GM23338 (cell line): Measurements from ENCODE around the gene TDRD1. TPM values are rescaled to one million over a fixed set of nuclear protein-coding genes. Genes with fewer than 3 reads are reported as not detected.

ENCODE experiments used
- ATAC-seq: fragments of 200-7000 bp; cut with Tn5 transposase; 3 replicates; pipeline ENCODE4 v1.9.1; 2020
- DNase-seq: peaks from one replicate; pipeline ENCODE4 v3.0.0-alpha.2; 2015; ENCODE audit warnings: low spot score
- H2AFZ ChIP-seq: fragments of 200-600 bp; sonication (generic); 2 replicates; pipeline ENCODE4 v1.8.0; 2016; ENCODE audit warnings: antibody characterized with exemption, mild to moderate bottlenecking, moderate library complexity
- H3F3A ChIP-seq: fragments of 200-600 bp; sonication (generic); replicated peaks from 2 replicates; pipeline ENCODE4 v1.8.0; 2017; ENCODE audit warnings: antibody characterized with exemption, mixed run types, low read depth
- H3K27ac ChIP-seq: fragments of 200-600 bp; sonication (generic); 2 replicates; pipeline ENCODE4 v1.6.1; 2016; ENCODE audit warnings: low read depth
- H3K27me3 ChIP-seq: fragments of 200-600 bp; sonication (generic); 2 replicates; pipeline ENCODE4 v1.8.0; 2016; ENCODE audit warnings: mild to moderate bottlenecking, mixed run types, moderate library complexity; ENCODE audit not compliant: insufficient read depth
- H3K36me3 ChIP-seq: fragments of 200-600 bp; sonication (generic); 2 replicates; pipeline ENCODE4 v1.8.0; 2016; ENCODE audit warnings: mild to moderate bottlenecking; ENCODE audit not compliant: insufficient read depth
- H3K4me1 ChIP-seq: fragments of 200-600 bp; sonication (generic); 2 replicates; pipeline ENCODE4 v1.8.0; 2016; ENCODE audit warnings: mild to moderate bottlenecking, moderate library complexity; ENCODE audit not compliant: insufficient read depth
- H3K4me2 ChIP-seq: fragments of 200-600 bp; sonication (generic); 2 replicates; pipeline ENCODE4 v1.7.1; 2017; ENCODE audit warnings: mixed run types
- H3K4me3 ChIP-seq: fragments of 200-600 bp; sonication (generic); 2 replicates; pipeline ENCODE4 v1.6.1; 2016; ENCODE audit warnings: mixed run types
- H3K79me2 ChIP-seq: fragments of 200-600 bp; sonication (generic); replicated peaks from 2 replicates; pipeline ENCODE4 v1.8.0; 2017; ENCODE audit warnings: mild to moderate bottlenecking; ENCODE audit not compliant: insufficient read depth
- H3K9me2 ChIP-seq: fragments of 200-600 bp; sonication (generic); 2 replicates; pipeline ENCODE4 v1.8.0; 2017; ENCODE audit not compliant: insufficient read depth
- H4K20me1 ChIP-seq: fragments of 200-600 bp; sonication (generic); replicated peaks from 2 replicates; pipeline ENCODE4 v1.8.0; 2017; ENCODE audit warnings: mild to moderate bottlenecking; ENCODE audit not compliant: insufficient read depth
- H3K27ac Mint-ChIP-seq: 2 replicates; pipeline ENCODE4 v1.8.0; 2020; ENCODE audit warnings: inconsistent platforms, mild to moderate bottlenecking, moderate library complexity, mixed read lengths
- H3K27me3 Mint-ChIP-seq: 3 replicates; pipeline ENCODE4 v1.8.0; 2022; ENCODE audit warnings: low read depth, mild to moderate bottlenecking, moderate library complexity, mixed read lengths, inconsistent platforms; ENCODE audit not compliant: insufficient read depth, poor library complexity
- H3K36me3 Mint-ChIP-seq: 3 replicates; pipeline ENCODE4 v1.8.0; 2021; ENCODE audit warnings: low read depth, mild to moderate bottlenecking, inconsistent platforms, moderate library complexity, mixed read lengths
- H3K4me1 Mint-ChIP-seq: 3 replicates; pipeline ENCODE4 v1.8.0; 2020; ENCODE audit warnings: mild to moderate bottlenecking, inconsistent platforms, mixed read lengths
- H3K4me3 Mint-ChIP-seq: 3 replicates; pipeline ENCODE4 v1.8.0; 2021; ENCODE audit warnings: moderate library complexity, mild to moderate bottlenecking, inconsistent platforms, mixed read lengths
- H3K9me3 Mint-ChIP-seq: 3 replicates; pipeline ENCODE4 v1.8.0; 2020; ENCODE audit warnings: moderate library complexity, mild to moderate bottlenecking, inconsistent platforms, mixed read lengths
- EZH2 ChIP-seq: fragments of 200-600 bp; sonication (generic); IDR thresholded peaks from one replicate; pipeline ENCODE4 v1.8.0; 2017; ENCODE audit warnings: antibody characterized with exemption, mild to moderate bottlenecking, low read depth; ENCODE audit not compliant: unreplicated experiment
- EZH2phosphoT487 ChIP-seq: fragments of 200-600 bp; sonication (generic); IDR thresholded peaks from one replicate; pipeline ENCODE4 v1.8.1; 2018; ENCODE audit warnings: antibody characterized with exemption; ENCODE audit not compliant: unreplicated experiment
- STAT1 ChIP-seq: IDR thresholded peaks from one replicate; pipeline ENCODE4 v1.6.1; 2016; ENCODE audit warnings: antibody characterized with exemption; ENCODE audit not compliant: unreplicated experiment
- polyA plus RNA-seq: library from polyadenylated mRNA; unstranded; fragments of >200 nt; fragmentation: Nextera tagmentation; extraction: Ambion mirVana; gene quantifications from 2 replicates; pipeline ENCODE4 v1.2.1, GENCODE V29; 2016
- total RNA-seq: library from RNA; depleted of rRNA; stranded (reverse); fragments of >200 nt; shearing (Covaris generic); gene quantifications from 2 replicates; pipeline ENCODE4 v1.2.3, GENCODE V29; 2014
- TF ChIP-seq, protein P1 (sequence below): fragments of 250-450 bp; sonication (Bioruptor Pico); IDR thresholded peaks from 2 replicates; pipeline ENCODE4 v1.5.0; 2020; ENCODE audit warnings: mild to moderate bottlenecking, moderate library complexity
- TF ChIP-seq, protein P2 (sequence below), 2 experiments: fragments of 200-600 bp in 1 of 2; sonication (generic) in 1 of 2; conservative IDR thresholded peaks; 2 replicates each; pipeline versions ENCODE4 v1.5.1 to v1.6.1; 2016 to 2017; ENCODE audit warnings: antibody characterized with exemption in 2 of 2, low read depth in 2 of 2, mild to moderate bottlenecking in 2 of 2, moderate library complexity in 1 of 2

The TDRD1 gene
- total and polyA plus RNA-seq, 2 experiments from 2014 or later: 0.52 to 1.5 TPM

GRCh38 chr10:114257498-114257897 lies 78.3 kb downstream of the TDRD1 start:
- Histone ChIP-seq H4K20me1 (no peaks in the 10 kb centered on the region), H2AFZ (no peak overlapping the region), H3K9me2 (no peaks in the 10 kb centered on the region), H3K27ac (no peak overlapping the region), H3K4me3 (no peak overlapping the region), H3K4me2 (no peak overlapping the region), H3K36me3 (no peaks in the 10 kb centered on the region), H3K27me3 (no peaks in the 10 kb centered on the region), H3K79me2 (no peaks in the 10 kb centered on the region), H3F3A (no peaks in the 10 kb centered on the region), H3K4me1 (peaks cover 6% of the 10 kb centered on the region; the same call in 1 of the 2 replicates)
- peaks cover 2% of the 10 kb centered on the region for H3K4me1 Mint-ChIP-seq
- no peak overlapping the region for H3K27ac Mint-ChIP-seq
- peaks cover 16% of the 10 kb centered on the region for H3K27me3 Mint-ChIP-seq
- no peak for ATAC-seq
- no peak for DNase-seq
- TF ChIP-seq STAT1: no peak
- no peak for TF ChIP-seq EZH2phosphoT487
- no peak for TF ChIP-seq EZH2
- TF ChIP-seq, protein P1, sequence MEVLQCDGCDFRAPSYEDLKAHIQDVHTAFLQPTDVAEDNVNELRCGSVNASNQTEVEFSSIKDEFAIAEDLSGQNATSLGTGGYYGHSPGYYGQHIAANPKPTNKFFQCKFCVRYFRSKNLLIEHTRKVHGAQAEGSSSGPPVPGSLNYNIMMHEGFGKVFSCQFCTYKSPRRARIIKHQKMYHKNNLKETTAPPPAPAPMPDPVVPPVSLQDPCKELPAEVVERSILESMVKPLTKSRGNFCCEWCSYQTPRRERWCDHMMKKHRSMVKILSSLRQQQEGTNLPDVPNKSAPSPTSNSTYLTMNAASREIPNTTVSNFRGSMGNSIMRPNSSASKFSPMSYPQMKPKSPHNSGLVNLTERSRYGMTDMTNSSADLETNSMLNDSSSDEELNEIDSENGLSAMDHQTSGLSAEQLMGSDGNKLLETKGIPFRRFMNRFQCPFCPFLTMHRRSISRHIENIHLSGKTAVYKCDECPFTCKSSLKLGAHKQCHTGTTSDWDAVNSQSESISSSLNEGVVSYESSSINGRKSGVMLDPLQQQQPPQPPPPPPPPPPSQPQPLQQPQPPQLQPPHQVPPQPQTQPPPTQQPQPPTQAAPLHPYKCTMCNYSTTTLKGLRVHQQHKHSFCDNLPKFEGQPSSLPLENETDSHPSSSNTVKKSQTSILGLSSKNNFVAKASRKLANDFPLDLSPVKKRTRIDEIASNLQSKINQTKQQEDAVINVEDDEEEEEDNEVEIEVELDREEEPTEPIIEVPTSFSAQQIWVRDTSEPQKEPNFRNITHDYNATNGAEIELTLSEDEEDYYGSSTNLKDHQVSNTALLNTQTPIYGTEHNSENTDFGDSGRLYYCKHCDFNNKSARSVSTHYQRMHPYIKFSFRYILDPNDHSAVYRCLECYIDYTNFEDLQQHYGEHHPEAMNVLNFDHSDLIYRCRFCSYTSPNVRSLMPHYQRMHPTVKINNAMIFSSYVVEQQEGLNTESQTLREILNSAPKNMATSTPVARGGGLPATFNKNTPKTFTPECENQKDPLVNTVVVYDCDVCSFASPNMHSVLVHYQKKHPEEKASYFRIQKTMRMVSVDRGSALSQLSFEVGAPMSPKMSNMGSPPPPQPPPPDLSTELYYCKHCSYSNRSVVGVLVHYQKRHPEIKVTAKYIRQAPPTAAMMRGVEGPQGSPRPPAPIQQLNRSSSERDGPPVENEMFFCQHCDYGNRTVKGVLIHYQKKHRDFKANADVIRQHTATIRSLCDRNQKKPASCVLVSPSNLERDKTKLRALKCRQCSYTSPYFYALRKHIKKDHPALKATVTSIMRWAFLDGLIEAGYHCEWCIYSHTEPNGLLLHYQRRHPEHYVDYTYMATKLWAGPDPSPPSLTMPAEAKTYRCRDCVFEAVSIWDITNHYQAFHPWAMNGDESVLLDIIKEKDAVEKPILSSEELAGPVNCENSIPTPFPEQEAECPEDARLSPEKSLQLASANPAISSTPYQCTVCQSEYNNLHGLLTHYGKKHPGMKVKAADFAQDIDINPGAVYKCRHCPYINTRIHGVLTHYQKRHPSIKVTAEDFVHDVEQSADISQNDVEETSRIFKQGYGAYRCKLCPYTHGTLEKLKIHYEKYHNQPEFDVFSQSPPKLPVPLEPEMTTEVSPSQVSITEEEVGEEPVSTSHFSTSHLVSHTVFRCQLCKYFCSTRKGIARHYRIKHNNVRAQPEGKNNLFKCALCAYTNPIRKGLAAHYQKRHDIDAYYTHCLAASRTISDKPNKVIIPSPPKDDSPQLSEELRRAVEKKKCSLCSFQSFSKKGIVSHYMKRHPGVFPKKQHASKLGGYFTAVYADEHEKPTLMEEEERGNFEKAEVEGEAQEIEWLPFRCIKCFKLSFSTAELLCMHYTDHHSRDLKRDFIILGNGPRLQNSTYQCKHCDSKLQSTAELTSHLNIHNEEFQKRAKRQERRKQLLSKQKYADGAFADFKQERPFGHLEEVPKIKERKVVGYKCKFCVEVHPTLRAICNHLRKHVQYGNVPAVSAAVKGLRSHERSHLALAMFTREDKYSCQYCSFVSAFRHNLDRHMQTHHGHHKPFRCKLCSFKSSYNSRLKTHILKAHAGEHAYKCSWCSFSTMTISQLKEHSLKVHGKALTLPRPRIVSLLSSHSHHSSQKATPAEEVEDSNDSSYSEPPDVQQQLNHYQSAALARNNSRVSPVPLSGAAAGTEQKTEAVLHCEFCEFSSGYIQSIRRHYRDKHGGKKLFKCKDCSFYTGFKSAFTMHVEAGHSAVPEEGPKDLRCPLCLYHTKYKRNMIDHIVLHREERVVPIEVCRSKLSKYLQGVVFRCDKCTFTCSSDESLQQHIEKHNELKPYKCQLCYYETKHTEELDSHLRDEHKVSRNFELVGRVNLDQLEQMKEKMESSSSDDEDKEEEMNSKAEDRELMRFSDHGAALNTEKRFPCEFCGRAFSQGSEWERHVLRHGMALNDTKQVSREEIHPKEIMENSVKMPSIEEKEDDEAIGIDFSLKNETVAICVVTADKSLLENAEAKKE: no peak
- no peak overlapping the region for H3K4me3 Mint-ChIP-seq
- peaks cover 19% of the 10 kb centered on the region for H3K36me3 Mint-ChIP-seq
- H3K9me3 Mint-ChIP-seq: peaks cover 15% of the 10 kb centered on the region

- no peaks in the 10 kb centered on the region for H3F3A ChIP-seq
- H3K4me1 ChIP-seq: peaks cover 6% of the 10 kb centered on the region; the same call in 1 of the 2 replicates
- H3K4me1 Mint-ChIP-seq: peaks cover 3% of the 10 kb centered on the region
- no peak overlapping the region for H2AFZ ChIP-seq
- DNase-seq: no peak
- H3K9me3 Mint-ChIP-seq: peaks cover 10% of the 10 kb centered on the region
- H3K9me2 ChIP-seq: no peaks in the 10 kb centered on the region
- H3K27me3 Mint-ChIP-seq: peaks cover 13% of the 10 kb centered on the region
- H3K4me2 ChIP-seq: no peak overlapping the region
- no peaks in the 10 kb centered on the region for H3K79me2 ChIP-seq
- ATAC-seq: no peak
- no peak overlapping the region for H3K4me3 ChIP-seq
- H3K36me3 ChIP-seq: no peaks in the 10 kb centered on the region
- H4K20me1 ChIP-seq: no peaks in the 10 kb centered on the region
- H3K27me3 ChIP-seq: no peaks in the 10 kb centered on the region
- H3K27ac ChIP-seq: no peak overlapping the region
- H3K27ac Mint-ChIP-seq: no peak overlapping the region
- H3K4me3 Mint-ChIP-seq: no peak overlapping the region
- H3K36me3 Mint-ChIP-seq: peaks cover 17% of the 10 kb centered on the region
- TF ChIP-seq, protein P2, sequence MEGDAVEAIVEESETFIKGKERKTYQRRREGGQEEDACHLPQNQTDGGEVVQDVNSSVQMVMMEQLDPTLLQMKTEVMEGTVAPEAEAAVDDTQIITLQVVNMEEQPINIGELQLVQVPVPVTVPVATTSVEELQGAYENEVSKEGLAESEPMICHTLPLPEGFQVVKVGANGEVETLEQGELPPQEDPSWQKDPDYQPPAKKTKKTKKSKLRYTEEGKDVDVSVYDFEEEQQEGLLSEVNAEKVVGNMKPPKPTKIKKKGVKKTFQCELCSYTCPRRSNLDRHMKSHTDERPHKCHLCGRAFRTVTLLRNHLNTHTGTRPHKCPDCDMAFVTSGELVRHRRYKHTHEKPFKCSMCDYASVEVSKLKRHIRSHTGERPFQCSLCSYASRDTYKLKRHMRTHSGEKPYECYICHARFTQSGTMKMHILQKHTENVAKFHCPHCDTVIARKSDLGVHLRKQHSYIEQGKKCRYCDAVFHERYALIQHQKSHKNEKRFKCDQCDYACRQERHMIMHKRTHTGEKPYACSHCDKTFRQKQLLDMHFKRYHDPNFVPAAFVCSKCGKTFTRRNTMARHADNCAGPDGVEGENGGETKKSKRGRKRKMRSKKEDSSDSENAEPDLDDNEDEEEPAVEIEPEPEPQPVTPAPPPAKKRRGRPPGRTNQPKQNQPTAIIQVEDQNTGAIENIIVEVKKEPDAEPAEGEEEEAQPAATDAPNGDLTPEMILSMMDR (conservative IDR thresholded peaks at IDR 0.05; ENCODE audit: low read depth in 2 of 2): no peak
These were observed 79.2 kb downstream of the TDRD1 start for GRCh38 chr10:114258274-114258840.
